GM12878 (cell line): ENCODE data around the gene KCND2. TPM values are rescaled to one million over a fixed set of nuclear protein-coding genes. Genes with fewer than 3 reads are reported as not detected.

Experiments
- ATAC-seq: fragments of 200-7000 bp; cut with Tn5 transposase; 3 replicates; pipeline ENCODE4 v1.9.1; 2020; ENCODE audit warnings: mild to moderate bottlenecking, moderate library complexity
- BruUV-seq: library from RNA; stranded (reverse); fragments of 400-500 nt; replicated peaks from 2 replicates; lab custom pipeline; 2021; lab: Mats Ljungman, UMichigan
- CTCF ChIA-PET: fragments of 300-600 bp; sonication (Branson Sonifier 250); formaldehyde crosslinking; extraction: SDS; loops from one replicate; lab custom pipeline; 2021; ENCODE audit warnings: inconsistent platforms; lab: Yijun Ruan, JAX
- POLR2A ChIA-PET: fragments of 350-600 bp; formaldehyde crosslinking; extraction: SDS; loops from one replicate; lab custom pipeline; 2021; ENCODE audit warnings: inconsistent platforms; lab: Charles Lee
- RAD21 ChIA-PET: fragments of 300-600 bp; sonication (Branson Sonifier 250); formaldehyde crosslinking; loops from one replicate; lab custom pipeline; 2023; ENCODE audit warnings: antibody characterized with exemption; ENCODE audit not compliant: unreplicated experiment; lab: Charles Lee
- SMC1A ChIA-PET: fragments of 300-600 bp; sonication (Branson Sonifier 250); formaldehyde crosslinking; loops from one replicate; lab custom pipeline; 2023; ENCODE audit not compliant: unreplicated experiment, uncharacterized antibody; lab: Charles Lee
- DNase-seq: peaks from one replicate; pipeline ENCODE4 v3.0.0-alpha.2; 2011; ENCODE audit warnings: low read depth, low spot score
- FAIRE-seq: peaks from 3 replicates; lab custom pipeline; 2011; peaks lifted over from hg19 to GRCh38; lab: Jason Lieb, UNC
- H2AFZ ChIP-seq: 2 replicates; pipeline ENCODE4 v1.6.0; 2011; ENCODE audit warnings: low read depth, low read length, control low read depth; ENCODE audit not compliant: control insufficient read depth
- H3K27ac ChIP-seq: 2 replicates; pipeline ENCODE4 v1.5.1; 2011; ENCODE audit warnings: control low read depth; ENCODE audit not compliant: control insufficient read depth, insufficient read depth
- H3K27me3 ChIP-seq, 2 experiments: replicated peaks in 1 of 2; 2 replicates each; pipeline versions ENCODE4 v1.6.0 to v1.6.1; 2011; ENCODE audit warnings: low read length in 1 of 2; ENCODE audit not compliant: control insufficient read depth in 2 of 2, insufficient read depth in 2 of 2
- H3K36me3 ChIP-seq, 2 experiments: 2 replicates each; pipeline ENCODE4 v1.5.1; 2011; ENCODE audit warnings: low read length in 1 of 2; ENCODE audit not compliant: control insufficient read depth in 2 of 2, insufficient read depth in 2 of 2
- H3K4me1 ChIP-seq: 2 replicates; pipeline ENCODE4 v1.6.1; 2011; ENCODE audit warnings: mild to moderate bottlenecking, low read length, moderate library complexity, mixed read lengths; ENCODE audit not compliant: control insufficient read depth, insufficient read depth
- H3K4me2 ChIP-seq: 2 replicates; pipeline ENCODE4 v1.6.0; 2011; ENCODE audit warnings: control low read depth; ENCODE audit not compliant: control insufficient read depth, insufficient read depth
- H3K4me3 ChIP-seq: fragments of 200-600 bp; sonication (generic); 2 replicates; pipeline ENCODE4 v1.5.1; 2016
- H3K79me2 ChIP-seq: 2 replicates; pipeline ENCODE4 v1.6.0; 2011; ENCODE audit warnings: low read length; ENCODE audit not compliant: control insufficient read depth, insufficient read depth
- H3K9ac ChIP-seq: 2 replicates; pipeline ENCODE4 v1.8.0; 2011; ENCODE audit warnings: low read length, control low read depth, mixed read lengths; ENCODE audit not compliant: control insufficient read depth, insufficient read depth
- H3K9me3 ChIP-seq: replicated peaks from 3 replicates; pipeline ENCODE4 v1.5.1; 2011; ENCODE audit warnings: mild to moderate bottlenecking, low read length; ENCODE audit not compliant: control insufficient read depth, insufficient read depth
- H4K20me1 ChIP-seq: 2 replicates; pipeline ENCODE4 v1.6.0; 2011; ENCODE audit not compliant: control insufficient read depth, insufficient read depth
- ASH2L ChIP-seq: fragments of 300-600, 200-600 bp; sonication (generic); IDR thresholded peaks from 2 replicates; pipeline ENCODE4 v1.6.1; 2017; ENCODE audit warnings: low read depth, mild to moderate bottlenecking, borderline replicate concordance
- ATF7 ChIP-seq: fragments of 450-650 bp; IDR thresholded peaks from 2 replicates; pipeline ENCODE4 v1.6.1; 2016; ENCODE audit warnings: low read depth, mild to moderate bottlenecking
- BCL11A ChIP-seq: IDR thresholded peaks from 2 replicates; pipeline ENCODE4 v1.6.1; 2011; ENCODE audit warnings: low read depth, low read length
- BMI1 ChIP-seq: fragments of 450-650 bp; IDR thresholded peaks from 2 replicates; pipeline ENCODE4 v1.6.1; 2016; ENCODE audit warnings: mild to moderate bottlenecking, moderate library complexity, borderline replicate concordance
- CREM ChIP-seq: IDR thresholded peaks from 2 replicates; pipeline ENCODE4 v1.6.1; 2014; ENCODE audit warnings: antibody characterized with exemption, low read depth
- ETV6 ChIP-seq, 2 experiments: fragments of 450-650 bp in 1 of 2; IDR thresholded peaks in 1 of 2; conservative IDR thresholded peaks in 1 of 2; 2 replicates each; pipeline ENCODE4 v1.6.1; 2014; ENCODE audit warnings: antibody characterized with exemption in 1 of 2, borderline replicate concordance in 1 of 2, low read depth in 1 of 2, mild to moderate bottlenecking in 1 of 2, moderate library complexity in 1 of 2
- IKZF1 ChIP-seq: fragments of 450-650 bp; conservative IDR thresholded peaks from 2 replicates; pipeline ENCODE4 v1.6.1; 2017; ENCODE audit warnings: antibody characterized with exemption, mild to moderate bottlenecking
- MTA2 ChIP-seq: fragments of 450-650 bp; IDR thresholded peaks from 2 replicates; pipeline ENCODE4 v1.6.1; 2016; ENCODE audit warnings: low read depth, mild to moderate bottlenecking, moderate library complexity
- MYC ChIP-seq: IDR thresholded peaks from 2 replicates; pipeline ENCODE4 v1.6.1; 2011; ENCODE audit warnings: mild to moderate bottlenecking, low read length, moderate library complexity, inconsistent platforms; ENCODE audit not compliant: insufficient read depth, insufficient replicate concordance, insufficient read length, severe bottlenecking
- NFYA ChIP-seq: IDR thresholded peaks from 2 replicates; pipeline ENCODE4 v1.6.1; 2011; ENCODE audit warnings: low read depth, mild to moderate bottlenecking, low read length, improper control_type of control experiment, borderline replicate concordance
- SMAD1 ChIP-seq: fragments of 450-650 bp; IDR thresholded peaks from 2 replicates; pipeline ENCODE4 v1.6.1; 2018; ENCODE audit warnings: mild to moderate bottlenecking, low read depth; ENCODE audit not compliant: partially characterized antibody
- TARDBP ChIP-seq: IDR thresholded peaks from 2 replicates; pipeline ENCODE4 v1.6.1; 2016; ENCODE audit warnings: borderline replicate concordance
- TBL1XR1 ChIP-seq: IDR thresholded peaks from 2 replicates; pipeline ENCODE4 v1.6.1; 2012; ENCODE audit warnings: low read depth, low read length, improper control_type of control experiment
- WGBS: methylation state at CpG from one replicate; pipeline ENCODE4 v1.1.6; 2016; ENCODE audit warnings: low lambda C conversion rate; ENCODE audit not compliant: insufficient replicate concordance, insufficient coverage; ENCODE audit errors: missing lambda C conversion rate; 5-methylcytosine and 5-hydroxymethylcytosine counted together
- in situ Hi-C: fragments of 300-500 bp; cut with MboI; formaldehyde crosslinking; loops from 9 replicates; pipeline ENCODE4 v1.14.3; 2018; ENCODE audit warnings: mixed read lengths
- intact Hi-C: fragments of 100-400 bp; cut with micrococcal nuclease; formaldehyde crosslinking; loops from one replicate; pipeline ENCODE4 v1.14.2; 2022; ENCODE audit not compliant: unreplicated experiment
- polyA plus RNA-seq, 11 experiments: library from polyadenylated mRNA; depleted of rRNA in 4 of 11; unstranded in 6 of 11; stranded (reverse) in 5 of 11; fragments of >200 nt; fragmentation: Nextera tagmentation in 4 of 11; fragmentation: Illumina TruSeq in 1 of 11; extraction: Ambion mirVana in 4 of 11; extraction: Trizol in 1 of 11; gene quantifications; 1 replicate in 1 of 11; 2 replicates in 10 of 11; pipeline versions ENCODE4 v1.2.1 to v1.2.3, GENCODE V29; 2011 to 2016; ENCODE audit warnings: inconsistent platforms in 2 of 11, missing spikeins in 2 of 11, low read depth in 1 of 11
- total RNA-seq, 4 experiments: library from RNA; depleted of rRNA in 3 of 4; stranded (reverse); fragments of >200 nt in 3 of 4; fragmentation: Illumina TruSeq in 1 of 4; extraction: Trizol in 1 of 4; gene quantifications; 2 replicates each; pipeline versions ENCODE4 v1.2.1 to v1.2.3, GENCODE V29; 2013 to 2021
- TF ChIP-seq, protein P1 (sequence below): fragments of 450-650 bp; IDR thresholded peaks from 2 replicates; pipeline ENCODE4 v1.6.1; 2016; ENCODE audit warnings: mild to moderate bottlenecking
- TF ChIP-seq, protein P2 (sequence below): IDR thresholded peaks from 2 replicates; pipeline ENCODE4 v1.6.1; 2011; ENCODE audit warnings: borderline replicate concordance, low read depth, mild to moderate bottlenecking, moderate library complexity, low read length; ENCODE audit not compliant: insufficient read depth, poor library complexity, severe bottlenecking

KCND2 gene
- total and polyA plus RNA-seq, 10 of the 15 experiments (the other 5 are each of a cell fraction or from before 2014, with no cell fraction given) = 3.6 to 22.3 (median 6.3) TPM

DNA sequence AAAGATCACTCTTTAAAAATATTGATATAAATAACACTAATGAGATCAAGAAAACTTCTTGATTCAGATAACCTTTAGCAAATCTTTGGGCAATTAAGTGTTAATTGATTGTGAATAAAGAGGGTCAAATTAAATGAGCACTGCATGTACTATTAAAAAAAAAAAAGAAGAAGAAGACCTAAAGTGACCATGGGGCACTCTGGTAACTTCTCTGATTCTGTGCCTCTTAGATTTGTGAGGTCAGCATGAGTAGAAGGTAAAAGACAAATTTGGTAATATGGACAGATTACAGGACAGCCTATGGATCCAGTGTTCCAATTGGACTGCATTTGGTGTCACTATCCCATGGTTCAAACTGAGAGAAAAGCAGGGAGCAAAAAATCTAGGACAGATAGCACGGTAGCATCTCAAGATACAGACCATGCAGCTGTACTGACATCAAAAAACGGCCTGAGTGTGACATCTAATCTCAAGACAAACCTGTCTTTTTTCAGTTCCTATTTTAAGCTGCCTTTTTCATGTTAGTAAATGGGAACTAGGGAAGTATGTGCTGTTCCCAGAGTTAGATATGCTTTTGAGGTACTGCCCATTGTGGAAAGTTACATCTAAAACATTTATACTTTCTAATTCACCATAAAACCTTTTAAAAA lies 128.0 kb downstream of the KCND2 start (continued):
- TF ChIP-seq BCL11A (peak; percentile 22; the same call in 1 of the 2 replicates), SMAD1 (peak; percentile 50)
- TF ChIP-seq, all 136 proteins: peak for 37

DNA sequence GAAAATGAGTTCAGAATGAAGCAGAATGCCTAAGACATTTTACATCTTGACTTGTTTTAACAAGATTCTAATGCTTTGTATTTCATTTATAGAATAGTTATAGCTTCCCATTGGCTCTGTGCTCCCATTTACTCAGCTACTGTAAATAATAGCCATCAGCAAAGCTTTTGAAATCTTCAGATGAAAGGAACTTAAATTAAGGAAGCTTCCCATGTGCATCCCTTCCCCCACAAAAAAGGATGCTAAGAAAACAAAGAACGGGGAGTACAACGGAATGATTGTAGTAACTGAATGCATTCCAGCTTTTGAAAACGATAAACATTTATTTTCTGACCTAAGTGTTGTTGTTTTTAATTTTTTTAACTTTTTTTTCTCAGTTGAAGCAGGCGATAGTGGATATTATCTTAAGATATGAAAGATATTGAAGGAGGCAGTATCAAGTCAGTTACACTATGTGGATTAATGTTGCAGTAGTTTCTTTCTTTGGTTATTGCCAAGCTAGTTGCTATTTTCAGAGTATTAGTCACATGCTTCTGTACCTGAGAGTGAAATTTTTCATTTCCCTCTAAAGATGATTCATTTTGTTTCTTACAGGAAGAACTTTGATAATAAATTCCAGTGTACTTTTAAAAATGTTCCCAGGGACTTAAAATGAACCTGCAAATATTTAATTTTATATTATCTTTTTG lies 129.2 kb downstream of the KCND2 start:
- Histone ChIP-seq H4K20me1 (no peaks in the 10 kb centered on the region), H3K36me3 (peaks cover 0 to 8% of the 10 kb centered on the region in 2 experiments; a peak in 2 of 4 replicates), H2AFZ (no peak overlapping the region; the same call in 1 of the 2 replicates), H3K4me1 (peaks cover 47% of the 10 kb centered on the region), H3K4me3 (peak overlapping the region; percentile 58), H3K27me3 (no peaks in the 10 kb centered on the region), H3K4me2 (peak overlapping the region; percentile 89), H3K9ac (peak overlapping the region; percentile 65), H3K79me2 (peaks cover 69% of the 10 kb centered on the region), H3K9me3 (peaks cover 4% of the 10 kb centered on the region), H3K27ac (peak overlapping the region; percentile 95)
- 11% methylated on average over 4 of the region's 4 CpGs for WGBS
- in situ Hi-C loops (loop anchor here (25.0 kb wide), 1 partner anchor 985 kb away; the partner anchor contains the start of gene FAM3C), intact Hi-C loops (loop anchor here (2.0 to 5.0 kb wide), 3 partner anchors 40 to 150 kb away; no protein-coding TSS in a partner anchor)
- DNase-seq (no peak), ATAC-seq (peak; percentile 54), FAIRE-seq (no peak)
- SMC1A ChIA-PET = interaction anchor here (0.7 to 14.8 kb wide), 22 partner anchors 16 to 437 kb away, joined by 3 to 305 read pairs (median 4); partner anchors contain the start of gene KCND2
- POLR2A ChIA-PET = interaction anchor here (0.6 to 3.0 kb wide), 16 partner anchors 10 to 437 kb away, joined by 3 to 17 read pairs (median 4); partner anchors contain the start of gene KCND2
- CTCF ChIA-PET = interaction anchor here (1.0 to 2.5 kb wide), 7 partner anchors 9 to 153 kb away, joined by 3 to 8 read pairs (median 5); partner anchors contain the start of gene KCND2
- RAD21 ChIA-PET = interaction anchor here (0.7 to 6.4 kb wide), 14 partner anchors 10 to 153 kb away, joined by 3 to 35 read pairs (median 8); partner anchors contain the start of gene KCND2
- TSS peak; percentile 67 for BruUV-seq
- TF ChIP-seq NFYA (no peak), MTA2 (peak; percentile 84), TARDBP (no peak), ETV6 (conservative IDR thresholded peaks at IDR 0.05 in 1 of 2, IDR thresholded peaks at IDR 0.05 in 1 of 2; ENCODE audit: borderline replicate concordance in 1 of 2, low read depth in 1 of 2) (peak in 1 of 2 experiments; percentile 38; a peak in 1 of 4 replicates), CREM (peak; percentile 77), IKZF1 (peak; percentile 63; the same call in 1 of the 2 replicates), MYC (no peak), BCL11A (peak; percentile 68; the same call in 1 of the 2 replicates), ATF7 (peak; percentile 80), TBL1XR1 (peak; percentile 51; the same call in 1 of the 2 replicates), ASH2L (0 out of 2 replicates have a peak, but pooled peaks have one; percentile 32), BMI1 (peak; percentile 53; the same call in 1 of the 2 replicates)
- TF ChIP-seq, protein P1, sequence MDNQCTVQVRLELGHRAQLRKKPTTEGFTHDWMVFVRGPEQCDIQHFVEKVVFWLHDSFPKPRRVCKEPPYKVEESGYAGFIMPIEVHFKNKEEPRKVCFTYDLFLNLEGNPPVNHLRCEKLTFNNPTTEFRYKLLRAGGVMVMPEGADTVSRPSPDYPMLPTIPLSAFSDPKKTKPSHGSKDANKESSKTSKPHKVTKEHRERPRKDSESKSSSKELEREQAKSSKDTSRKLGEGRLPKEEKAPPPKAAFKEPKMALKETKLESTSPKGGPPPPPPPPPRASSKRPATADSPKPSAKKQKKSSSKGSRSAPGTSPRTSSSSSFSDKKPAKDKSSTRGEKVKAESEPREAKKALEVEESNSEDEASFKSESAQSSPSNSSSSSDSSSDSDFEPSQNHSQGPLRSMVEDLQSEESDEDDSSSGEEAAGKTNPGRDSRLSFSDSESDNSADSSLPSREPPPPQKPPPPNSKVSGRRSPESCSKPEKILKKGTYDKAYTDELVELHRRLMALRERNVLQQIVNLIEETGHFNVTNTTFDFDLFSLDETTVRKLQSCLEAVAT = peak; percentile 63; the same call in 1 of the 2 replicates
- TF ChIP-seq, protein P2, sequence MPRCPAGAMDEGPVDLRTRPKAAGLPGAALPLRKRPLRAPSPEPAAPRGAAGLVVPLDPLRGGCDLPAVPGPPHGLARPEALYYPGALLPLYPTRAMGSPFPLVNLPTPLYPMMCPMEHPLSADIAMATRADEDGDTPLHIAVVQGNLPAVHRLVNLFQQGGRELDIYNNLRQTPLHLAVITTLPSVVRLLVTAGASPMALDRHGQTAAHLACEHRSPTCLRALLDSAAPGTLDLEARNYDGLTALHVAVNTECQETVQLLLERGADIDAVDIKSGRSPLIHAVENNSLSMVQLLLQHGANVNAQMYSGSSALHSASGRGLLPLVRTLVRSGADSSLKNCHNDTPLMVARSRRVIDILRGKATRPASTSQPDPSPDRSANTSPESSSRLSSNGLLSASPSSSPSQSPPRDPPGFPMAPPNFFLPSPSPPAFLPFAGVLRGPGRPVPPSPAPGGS = peak; percentile 72
